ENCODE data around the gene TAF1.

- TF ChIP-seq CTCF (IDR thresholded peaks at IDR 0.05; ENCODE audit: extremely low read depth in 1 of 2, insufficient read depth in 1 of 2, low read depth in 1 of 2, low read length in 2 of 2) (no peak), POLR2A (IDR thresholded peaks at IDR 0.05; ENCODE audit: low read depth, low read length) (no peak)
Measured at GRCh38 chrX:71482228-71482958, 116.2 kb downstream of the TAF1 start.
